ENCODE measurements around the gene BMP6. TPM values are rescaled to one million over a fixed set of nuclear protein-coding genes. Genes with fewer than 3 reads are reported as not detected.
"Not testable (repeated sequence)": the region's sequence is repeated elsewhere in the genome, so short reads cannot be mapped to it uniquely, and the experiment has no call there.

BMP6 gene
- total RNA-seq, 1 donor from 2014 or later = 1.3 TPM

GRCh38 chr6:7894262-7895124 is 168.6 kb downstream of the BMP6 start:
- no peak for DNase-seq (ENCODE audit: low read depth)
- TF ChIP-seq CTCF (conservative IDR thresholded peaks at IDR 0.05; ENCODE audit: low read depth, low read length) = no peak
- H3K4me3 ChIP-seq (ENCODE audit: low read depth, low read length) = no peak overlapping the region

GRCh38 chr6:7895125-7895423 is 169.2 kb downstream of the BMP6 start:
- H3K4me3 ChIP-seq (ENCODE audit: low read depth, low read length) = no peak overlapping the region
- no peak for TF ChIP-seq CTCF (conservative IDR thresholded peaks at IDR 0.05; ENCODE audit: low read depth, low read length)
- no peak for DNase-seq (ENCODE audit: low read depth)

GRCh38 chr6:7896465-7896987 is 170.6 kb downstream of the BMP6 start:
- DNase-seq (ENCODE audit: low read depth) = no peak
- TF ChIP-seq CTCF (conservative IDR thresholded peaks at IDR 0.05; ENCODE audit: low read depth, low read length) = no peak
- no peak overlapping the region for H3K4me3 ChIP-seq (ENCODE audit: low read depth, low read length)

GRCh38 chr6:7897461-7898192 is 171.7 kb downstream of the BMP6 start:
- no peak overlapping the region for H3K4me3 ChIP-seq (ENCODE audit: low read depth, low read length)
- DNase-seq (ENCODE audit: low read depth) = no peak
- TF ChIP-seq CTCF (conservative IDR thresholded peaks at IDR 0.05; ENCODE audit: low read depth, low read length) = no peak

- DNase-seq (ENCODE audit: low read depth); H3K4me3 ChIP-seq (ENCODE audit: low read depth, low read length): not testable (repeated sequence)
These were observed 172.3 kb downstream of the BMP6 start for GRCh38 chr6:7898193-7898586.

- peak; percentile 48 for TF ChIP-seq CTCF (conservative IDR thresholded peaks at IDR 0.05; ENCODE audit: low read depth, low read length)
- H3K4me3 ChIP-seq (ENCODE audit: low read depth, low read length) = no peak overlapping the region
- no peak for DNase-seq (ENCODE audit: low read depth)
These were observed 173.4 kb downstream of the BMP6 start for GRCh38 chr6:7899101-7899888.

- no peak for TF ChIP-seq CTCF (conservative IDR thresholded peaks at IDR 0.05; ENCODE audit: low read depth, low read length)
- no peak for DNase-seq (ENCODE audit: low read depth)
These were observed 174.0 kb downstream of the BMP6 start for GRCh38 chr6:7899889-7900213.

More at GRCh38 chr6:7899889-7900213, 174.0 kb downstream of the BMP6 start:
- H3K4me3 ChIP-seq (ENCODE audit: low read depth, low read length) = no peak overlapping the region

Data from epithelial cell of proximal tubule (primary cell).